Activated gamma-delta T cell treated with Interleukin-2 at 50 U/mL for 16 hours (primary cell): Measurements from ENCODE around the gene ZBTB38.

Source experiments
- DNase-seq: peaks from one replicate; pipeline ENCODE4 v3.0.0-alpha.2; 2020

Gene ZBTB38, protein sequence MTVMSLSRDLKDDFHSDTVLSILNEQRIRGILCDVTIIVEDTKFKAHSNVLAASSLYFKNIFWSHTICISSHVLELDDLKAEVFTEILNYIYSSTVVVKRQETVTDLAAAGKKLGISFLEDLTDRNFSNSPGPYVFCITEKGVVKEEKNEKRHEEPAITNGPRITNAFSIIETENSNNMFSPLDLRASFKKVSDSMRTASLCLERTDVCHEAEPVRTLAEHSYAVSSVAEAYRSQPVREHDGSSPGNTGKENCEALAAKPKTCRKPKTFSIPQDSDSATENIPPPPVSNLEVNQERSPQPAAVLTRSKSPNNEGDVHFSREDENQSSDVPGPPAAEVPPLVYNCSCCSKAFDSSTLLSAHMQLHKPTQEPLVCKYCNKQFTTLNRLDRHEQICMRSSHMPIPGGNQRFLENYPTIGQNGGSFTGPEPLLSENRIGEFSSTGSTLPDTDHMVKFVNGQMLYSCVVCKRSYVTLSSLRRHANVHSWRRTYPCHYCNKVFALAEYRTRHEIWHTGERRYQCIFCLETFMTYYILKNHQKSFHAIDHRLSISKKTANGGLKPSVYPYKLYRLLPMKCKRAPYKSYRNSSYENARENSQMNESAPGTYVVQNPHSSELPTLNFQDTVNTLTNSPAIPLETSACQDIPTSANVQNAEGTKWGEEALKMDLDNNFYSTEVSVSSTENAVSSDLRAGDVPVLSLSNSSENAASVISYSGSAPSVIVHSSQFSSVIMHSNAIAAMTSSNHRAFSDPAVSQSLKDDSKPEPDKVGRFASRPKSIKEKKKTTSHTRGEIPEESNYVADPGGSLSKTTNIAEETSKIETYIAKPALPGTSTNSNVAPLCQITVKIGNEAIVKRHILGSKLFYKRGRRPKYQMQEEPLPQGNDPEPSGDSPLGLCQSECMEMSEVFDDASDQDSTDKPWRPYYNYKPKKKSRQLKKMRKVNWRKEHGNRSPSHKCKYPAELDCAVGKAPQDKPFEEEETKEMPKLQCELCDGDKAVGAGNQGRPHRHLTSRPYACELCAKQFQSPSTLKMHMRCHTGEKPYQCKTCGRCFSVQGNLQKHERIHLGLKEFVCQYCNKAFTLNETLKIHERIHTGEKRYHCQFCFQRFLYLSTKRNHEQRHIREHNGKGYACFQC (N-terminal part only)

DNA sequence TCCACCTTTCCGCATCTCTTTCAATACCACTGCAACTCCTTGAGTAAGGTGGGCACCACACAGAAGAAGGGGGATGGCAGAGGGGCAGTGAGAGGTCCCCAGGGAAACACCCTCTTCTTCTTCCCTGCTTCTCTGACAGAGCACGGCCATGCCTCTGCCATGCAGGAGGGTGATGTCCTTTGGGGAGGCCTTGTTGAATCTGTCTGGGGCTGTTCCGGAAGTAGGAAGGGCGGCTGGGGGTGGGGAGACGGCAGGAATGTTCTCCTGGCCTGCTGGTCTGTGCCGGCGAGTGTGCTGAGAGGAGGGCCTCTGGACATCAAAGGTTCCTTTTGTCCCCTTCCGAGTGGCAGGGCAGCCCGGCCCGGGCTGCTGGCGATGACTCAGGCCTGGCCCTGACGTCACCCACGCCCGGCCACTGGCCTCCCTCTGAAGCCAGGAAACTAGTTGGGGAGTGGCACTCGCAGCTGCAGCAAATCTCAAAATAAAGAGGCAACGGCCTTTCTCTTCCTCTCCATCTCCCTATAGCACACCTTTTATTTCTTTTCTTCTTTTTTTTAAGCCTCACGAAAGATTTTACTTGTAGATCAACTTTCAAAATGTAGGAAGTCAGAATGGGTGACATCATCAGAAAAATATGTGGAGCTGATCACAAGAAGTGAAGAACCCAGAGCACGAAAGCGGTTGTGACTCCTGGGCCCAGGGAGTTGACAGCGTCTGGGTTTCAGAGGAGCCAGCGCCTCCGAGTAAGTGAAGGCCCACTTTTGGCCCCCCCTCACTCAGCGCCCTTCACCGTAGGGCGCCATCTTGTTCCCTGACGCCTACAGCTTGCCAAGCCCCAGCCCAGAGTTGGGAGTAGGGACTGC is at the start of gene ZBTB38:
TSS of gene ZBTB38 (plus strand) at position 443 of the 863 bp plus-strand sequence. CDS start 73,885 bp downstream, outside the sequence.
- no peak for DNase-seq

DNA sequence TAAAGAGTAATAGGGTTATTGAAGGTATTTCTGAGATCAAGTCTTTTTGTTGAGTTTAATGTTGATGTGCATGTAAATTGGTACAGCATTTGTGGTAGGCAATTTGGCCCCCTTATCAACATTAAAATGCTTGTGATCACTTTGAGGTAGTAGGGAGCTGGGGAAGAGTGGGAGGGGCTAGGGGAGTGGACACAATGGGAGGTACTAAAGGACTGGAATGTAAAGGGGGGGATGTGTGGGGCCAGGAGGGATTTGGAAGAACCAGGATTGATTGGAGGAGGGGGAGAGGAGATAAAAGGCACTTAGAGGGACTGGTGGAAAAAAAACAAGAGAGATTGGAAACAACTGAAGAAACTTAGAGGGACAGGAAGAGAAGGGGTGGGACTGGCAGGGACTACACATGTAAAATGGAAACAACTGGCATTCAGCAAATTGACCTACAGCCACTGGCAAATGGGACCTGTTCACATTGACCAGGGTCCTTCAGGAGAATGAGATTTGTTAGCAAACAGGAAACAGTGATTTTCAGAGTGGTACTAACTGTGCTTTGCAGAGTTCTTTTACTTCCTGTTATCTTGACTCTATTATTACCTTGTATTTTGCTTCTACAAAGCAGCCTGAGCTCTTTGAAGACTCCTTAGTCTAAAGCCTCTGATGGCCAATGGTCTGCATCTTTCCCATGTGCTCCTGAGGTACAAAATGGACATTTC is 47.8 kb upstream of the ZBTB38 start:
- DNase-seq: no peak

DNA sequence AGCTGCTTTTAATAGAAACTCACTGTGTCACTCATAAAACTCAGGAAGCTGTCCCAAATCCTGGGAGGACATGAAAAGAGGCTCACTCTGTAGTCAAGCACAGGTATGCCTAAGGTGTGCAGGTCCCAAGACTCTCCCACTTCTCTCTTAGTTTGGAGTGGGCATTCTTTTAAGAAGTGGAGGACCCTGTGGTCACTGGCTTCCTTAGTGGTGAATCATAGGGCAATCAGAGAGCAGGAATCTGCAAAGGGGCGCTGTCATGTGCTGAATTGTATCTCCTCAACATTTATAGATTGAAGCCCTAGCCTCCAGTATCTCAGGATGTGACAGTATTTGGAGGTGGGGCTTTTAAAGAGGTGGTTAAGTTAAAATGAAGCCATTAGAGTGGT is 47.2 kb upstream of the ZBTB38 start:
- no peak for DNase-seq

DNA sequence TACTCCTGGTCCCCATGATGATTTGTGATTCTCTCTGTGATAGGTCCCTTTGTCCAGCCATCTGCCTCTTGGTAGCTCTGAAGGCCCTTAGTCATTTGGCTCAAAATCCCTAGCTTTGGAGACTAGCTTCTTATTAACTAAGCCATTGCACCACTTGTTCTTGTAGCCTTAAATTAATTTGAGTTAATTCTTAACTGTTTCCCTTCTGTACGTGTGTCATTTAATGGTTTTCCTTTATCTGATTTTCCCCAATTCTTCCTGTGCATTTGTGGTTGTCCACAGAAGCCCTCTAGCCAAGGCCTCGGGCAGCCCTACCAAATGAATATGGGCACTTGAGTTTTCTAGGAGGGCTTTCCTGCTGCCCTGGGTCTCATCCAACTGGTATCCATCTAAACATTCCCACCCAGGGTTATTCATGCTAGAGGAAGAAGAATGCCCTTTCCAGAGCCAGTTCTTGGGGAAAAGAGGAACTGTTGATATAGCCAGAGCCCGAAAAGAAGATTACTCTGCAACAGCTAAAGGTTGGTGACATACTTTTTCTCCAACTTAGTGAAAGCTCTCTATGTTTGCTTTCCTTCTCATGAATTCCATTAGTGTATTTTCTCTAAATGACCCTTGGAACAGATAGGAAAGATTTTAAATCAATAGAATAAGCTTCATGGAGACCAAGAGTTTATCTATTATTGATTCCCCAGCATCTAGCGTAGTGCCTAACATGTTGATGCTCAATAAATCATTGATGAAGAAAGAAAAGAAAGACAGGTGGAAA is 44.2 kb upstream of the ZBTB38 start:
- DNase-seq: no peak

DNA sequence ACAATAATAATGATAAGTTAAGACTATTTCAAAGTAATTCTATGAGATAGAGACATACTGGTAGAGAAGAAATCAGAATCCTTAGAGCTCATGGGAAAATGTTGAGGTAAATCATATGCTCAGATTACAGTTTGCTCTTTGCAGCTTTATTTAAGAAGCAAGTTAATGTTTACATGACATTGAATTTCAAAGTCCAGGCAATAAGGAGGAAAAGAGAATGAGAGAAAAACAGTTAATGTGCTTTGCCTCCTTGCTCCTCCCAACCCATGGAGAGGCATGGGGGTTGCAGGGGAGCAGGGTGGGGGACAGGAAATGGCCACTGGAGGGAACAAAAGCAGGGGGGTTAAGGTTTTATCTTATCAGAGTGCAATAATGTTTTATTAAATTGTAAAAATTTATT is 42.2 kb upstream of the ZBTB38 start:
- DNase-seq: no peak

DNA sequence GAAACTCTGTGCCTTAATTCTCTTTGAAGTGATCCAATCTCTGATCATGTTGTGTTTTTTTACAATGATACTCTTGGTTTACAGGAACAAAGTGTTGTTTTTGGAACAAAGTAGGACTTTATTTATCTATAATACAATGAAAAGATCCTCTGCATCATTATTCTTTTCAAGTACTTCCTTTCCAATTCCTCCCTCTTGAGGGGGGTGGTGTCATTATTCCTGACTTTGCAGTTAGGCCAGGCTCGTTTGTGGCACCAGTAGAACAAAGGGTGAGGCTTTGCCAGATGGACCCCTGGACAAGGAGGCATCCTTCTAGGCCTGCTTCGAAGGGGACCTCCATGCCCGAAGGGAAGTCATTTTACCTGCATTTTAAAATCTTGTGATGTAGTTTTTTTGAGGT is 41.7 kb upstream of the ZBTB38 start:
- no peak for DNase-seq

DNA sequence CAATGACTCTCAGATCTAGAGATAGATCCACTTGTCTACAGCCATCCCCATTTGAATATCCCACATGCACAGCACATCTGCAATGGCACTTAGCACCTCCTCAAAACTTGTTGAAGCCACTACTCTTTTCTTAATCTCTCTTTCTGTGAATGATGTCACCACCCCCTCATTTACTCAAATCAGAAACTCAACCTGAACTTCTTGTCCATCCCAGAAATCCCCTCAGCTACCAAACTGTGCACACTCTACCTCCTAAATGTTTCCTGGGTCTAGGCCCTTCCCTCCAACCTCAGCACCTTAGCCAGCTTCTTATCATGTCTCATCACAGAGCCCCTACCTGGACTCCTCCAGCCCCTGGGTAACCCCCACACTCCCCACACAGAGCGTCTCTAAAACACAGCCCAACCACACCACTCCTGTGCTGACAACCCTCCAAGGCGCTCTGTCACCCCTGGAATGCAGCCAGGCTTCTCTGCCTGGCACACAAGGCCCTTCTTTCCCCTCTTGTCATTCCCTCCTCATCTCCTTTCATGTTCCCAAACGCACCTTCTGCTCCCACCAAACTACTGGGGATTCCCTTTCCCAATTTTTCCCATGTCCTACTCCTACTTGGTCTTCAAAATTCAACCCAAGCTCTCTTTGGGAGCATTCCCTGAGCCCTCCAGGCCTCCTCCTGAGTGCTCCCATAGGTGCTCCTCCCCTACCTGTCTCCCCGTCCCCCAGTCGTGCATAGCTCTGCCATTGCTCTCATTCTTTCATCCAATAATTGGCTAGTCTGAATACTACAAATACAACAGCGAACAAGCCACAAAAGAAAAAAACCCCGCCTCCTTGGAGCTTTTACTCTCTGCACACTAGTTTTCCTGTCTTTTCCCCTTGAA is 39.8 kb upstream of the ZBTB38 start:
- DNase-seq: no peak

DNA sequence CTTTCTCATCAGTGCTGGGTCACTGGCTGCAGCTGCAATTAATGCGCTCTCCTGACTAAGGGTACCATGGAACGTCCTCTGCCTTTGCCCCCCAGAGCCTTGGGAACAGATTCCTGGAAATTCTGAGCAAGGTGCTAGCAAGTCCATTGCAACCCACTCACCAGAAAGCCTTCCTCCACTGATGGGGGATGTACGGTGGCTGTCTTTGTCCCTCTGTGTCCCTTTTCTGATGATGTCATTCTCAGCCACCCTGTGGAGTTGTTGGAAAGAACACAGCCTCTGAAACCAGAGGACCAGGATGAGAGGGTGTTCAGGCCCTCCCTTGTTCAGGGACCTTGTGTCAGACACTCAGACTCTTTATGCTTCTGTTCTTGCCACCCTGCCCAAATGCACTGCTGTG is 38.1 kb upstream of the ZBTB38 start:
- DNase-seq: no peak

DNA sequence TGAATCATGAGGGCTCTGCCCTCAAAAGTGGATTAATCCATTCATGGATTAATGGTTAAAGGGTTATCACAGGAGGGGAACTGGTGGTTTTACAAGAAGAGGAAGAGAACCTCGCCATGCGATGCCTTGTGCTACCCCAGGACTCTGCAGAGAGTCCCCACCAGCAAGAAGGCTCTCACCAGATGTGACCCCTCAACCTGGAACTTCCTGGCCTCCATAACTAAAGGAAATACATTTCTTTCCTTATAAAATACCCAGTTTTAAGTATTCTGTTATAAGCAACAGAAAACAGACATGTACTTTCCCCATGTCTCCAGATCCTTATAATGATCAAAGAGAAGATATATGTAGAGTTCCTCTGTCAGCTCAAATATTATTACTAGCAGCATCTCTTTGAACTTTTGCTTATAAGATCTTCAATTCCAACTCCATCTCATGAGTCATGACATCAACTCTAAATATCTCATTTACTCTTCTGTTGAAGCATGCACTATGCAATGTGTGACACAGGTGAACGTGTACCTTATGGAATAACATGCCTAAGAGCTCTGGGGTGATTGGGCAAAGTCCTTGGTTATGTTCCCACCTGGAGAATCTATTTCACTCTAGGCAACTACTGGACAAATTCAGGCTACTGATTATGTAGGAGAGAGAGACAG is 37.5 kb upstream of the ZBTB38 start:
- no peak for DNase-seq

DNA sequence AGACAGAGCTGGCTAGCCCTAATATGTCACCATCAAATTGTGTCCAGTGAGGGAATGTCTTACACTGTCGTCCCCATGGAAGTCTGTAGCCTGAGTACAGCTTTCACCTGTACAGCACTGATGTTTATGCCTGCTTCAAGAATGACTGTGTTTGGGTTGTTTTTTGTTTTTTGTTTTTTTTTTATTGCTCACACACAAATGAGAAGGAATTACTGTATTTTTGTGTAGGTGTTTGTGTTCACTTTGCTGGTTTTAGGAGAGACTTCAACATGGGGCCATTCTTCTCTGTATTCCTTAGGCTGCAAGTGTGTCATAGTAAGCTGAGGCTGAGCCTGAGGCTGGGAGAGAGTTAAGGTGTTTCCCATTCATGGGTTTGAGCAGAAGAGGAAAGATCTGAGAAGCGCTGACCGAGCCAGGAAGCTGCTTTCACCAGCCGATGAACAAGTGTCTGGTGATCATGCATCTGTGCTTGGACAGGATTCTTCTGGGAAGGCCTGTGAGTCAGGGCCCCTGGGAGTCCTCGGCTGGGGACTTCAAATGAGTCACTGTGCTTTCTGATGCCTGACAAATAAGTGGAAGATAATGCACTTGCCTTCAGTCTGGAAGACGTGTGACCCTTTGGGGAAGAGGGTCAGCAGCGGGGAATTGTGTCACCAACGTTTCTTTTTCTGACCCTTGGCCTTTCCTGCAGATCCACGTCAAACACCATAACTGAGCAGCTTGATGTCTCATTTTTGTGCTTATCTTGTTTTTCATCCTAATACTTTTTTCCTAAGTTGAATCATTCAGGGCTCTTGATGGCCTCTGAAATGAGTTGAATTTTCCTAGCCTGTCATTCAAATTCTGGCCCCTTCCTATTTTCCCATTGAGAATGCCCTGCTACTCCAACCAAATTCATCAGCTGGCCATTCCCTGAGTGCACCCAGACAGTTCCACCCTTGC is 36.7 kb upstream of the ZBTB38 start:
- DNase-seq: no peak

DNA sequence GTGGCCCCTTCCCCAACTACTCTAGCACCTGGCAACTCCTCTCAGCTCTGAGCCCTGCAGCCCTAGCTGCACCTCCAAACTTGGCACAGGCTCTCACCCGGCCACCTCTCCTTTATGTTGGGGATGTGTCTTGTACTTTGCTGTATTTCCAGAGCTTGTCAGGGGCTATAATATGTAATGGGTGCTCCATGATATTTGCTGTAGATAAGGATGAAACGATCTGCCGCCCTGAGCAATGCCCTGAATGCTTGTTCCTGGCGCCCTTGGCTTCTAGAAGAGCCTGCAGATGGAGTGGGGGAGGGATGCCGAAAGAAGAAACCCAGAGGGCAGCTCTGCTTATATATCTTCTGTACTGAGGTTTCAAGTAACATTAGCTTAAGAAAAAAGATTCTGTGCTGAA is 35.9 kb upstream of the ZBTB38 start:
- DNase-seq: no peak

DNA sequence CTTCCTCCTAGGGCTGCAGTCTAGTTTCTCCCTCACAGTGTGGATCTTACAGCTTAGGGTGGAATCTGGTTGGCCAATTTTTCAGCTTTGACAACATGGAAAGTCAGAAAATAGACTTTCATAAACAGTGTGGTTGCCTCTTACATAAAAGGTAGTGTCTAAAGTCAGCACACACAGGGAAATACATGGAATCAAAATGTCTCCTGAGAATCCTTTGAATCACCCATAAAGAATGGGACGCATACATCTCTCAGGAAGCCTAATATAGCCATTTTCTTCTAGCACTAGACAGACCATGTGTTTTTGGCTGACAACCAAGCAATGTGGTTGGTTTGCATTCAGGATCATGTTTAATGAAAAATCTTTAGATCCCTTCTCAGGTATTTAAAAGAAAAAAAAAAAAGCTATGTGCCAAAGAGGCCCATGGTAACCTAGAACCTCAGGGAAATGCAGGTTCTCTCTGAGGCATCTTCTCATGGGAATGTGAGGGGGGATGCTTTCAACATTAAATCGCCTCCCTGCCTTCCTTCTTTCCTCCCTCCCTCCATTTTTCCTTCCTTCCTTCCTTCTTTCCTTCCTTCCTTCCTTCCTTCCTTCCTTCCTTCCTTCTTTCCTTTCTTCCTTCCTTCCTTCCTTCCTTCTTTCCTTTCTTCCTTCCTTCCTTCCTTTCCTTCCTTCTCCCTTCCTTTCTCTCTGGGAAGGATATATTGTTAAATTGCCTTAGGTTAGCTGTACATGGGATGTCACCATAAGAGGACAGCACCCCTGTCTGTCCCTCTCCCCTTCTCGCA is 34.3 kb upstream of the ZBTB38 start:
- DNase-seq: no peak

DNA sequence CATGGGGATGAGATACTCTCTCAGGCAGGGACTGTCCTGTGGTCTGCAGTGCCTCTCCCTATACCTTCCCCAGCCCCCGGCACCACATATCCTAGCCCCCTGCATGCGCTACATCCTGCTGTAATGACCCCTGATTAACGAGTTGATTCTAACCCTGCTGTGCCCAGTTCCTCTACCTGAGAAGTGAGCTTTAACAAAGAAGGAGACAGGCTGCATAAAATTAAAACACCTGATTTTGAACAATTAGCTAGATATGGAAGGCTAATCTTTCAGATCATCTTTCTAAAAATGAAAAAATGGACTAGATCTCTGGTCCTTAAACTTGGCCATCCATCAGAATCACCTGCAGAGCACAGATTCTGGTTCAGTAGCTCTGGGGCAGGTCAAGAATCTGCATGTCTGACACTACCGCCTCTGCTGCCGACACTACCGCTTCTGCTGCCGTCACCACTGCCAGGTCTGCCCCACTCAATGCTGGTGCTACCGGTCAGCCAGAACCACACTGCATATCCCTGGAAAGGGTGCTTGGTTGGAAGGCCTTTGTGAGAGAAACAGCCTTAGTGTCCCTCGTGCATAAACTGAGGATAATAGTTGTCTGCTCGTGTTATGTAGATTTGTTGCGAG is 33.6 kb upstream of the ZBTB38 start:
- DNase-seq: no peak

DNA sequence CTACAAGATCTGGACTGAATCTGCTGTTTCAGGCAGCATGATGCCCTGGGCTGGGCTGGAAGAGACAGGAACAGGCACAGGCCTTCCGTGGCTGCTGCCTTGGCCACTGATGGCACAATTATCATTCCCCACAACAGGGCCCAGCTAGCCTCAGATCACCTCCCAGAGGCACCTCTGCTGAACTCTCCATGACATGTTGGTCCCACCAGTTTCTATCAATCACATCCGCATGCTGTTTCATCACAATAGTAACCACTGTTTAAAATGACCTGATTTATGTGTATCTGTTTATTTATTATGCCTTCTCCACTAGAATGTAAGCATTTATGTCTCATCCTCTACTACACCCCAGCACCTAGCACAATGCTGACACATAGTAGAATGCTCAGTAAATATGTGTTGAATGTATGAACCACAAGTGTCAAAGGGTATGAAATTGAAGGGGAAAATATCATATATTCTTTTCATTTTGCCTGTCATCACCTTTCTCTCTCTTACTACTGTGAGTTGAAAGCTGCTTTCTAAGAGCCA is 32.7 kb upstream of the ZBTB38 start:
- no peak for DNase-seq

DNA sequence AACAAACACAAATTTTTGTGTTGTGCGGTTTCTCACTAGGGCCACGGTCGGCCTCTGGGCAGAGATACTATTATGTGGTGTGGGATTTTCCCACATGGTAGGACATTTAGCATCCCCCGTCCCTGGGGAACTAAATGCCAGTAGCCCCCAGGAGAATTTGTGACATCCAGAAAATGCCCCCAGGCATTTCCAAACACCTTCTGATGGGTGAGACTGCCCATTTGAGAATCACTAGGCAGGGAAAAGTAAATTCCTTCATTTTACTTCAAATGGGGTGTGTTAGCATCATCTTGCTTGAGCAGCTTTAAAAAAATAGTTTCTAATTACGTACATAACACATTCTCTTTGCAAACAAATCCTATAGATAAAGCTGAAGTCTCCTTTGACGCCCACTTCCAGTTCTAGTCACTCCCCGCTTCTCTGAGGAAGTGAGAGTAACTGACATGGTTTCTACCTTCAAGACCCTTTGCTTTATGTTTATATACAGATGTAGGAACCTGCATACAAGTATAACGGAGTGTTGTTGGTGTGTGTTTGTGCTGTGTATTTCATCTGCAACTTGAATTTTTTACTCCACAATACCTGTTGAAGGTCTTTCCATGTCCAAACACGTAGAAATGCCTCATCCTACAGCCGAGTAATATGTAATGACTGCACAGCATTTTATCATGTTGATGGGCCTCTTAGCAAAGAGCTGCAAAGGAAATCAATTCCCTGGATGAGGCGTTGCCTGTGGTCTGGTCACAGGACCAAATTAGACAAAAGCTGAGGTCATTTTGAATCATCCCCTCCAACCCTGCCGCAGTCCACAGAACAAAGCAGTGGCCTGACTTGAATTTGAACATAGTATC is 31.4 kb upstream of the ZBTB38 start:
- no peak for DNase-seq

DNA sequence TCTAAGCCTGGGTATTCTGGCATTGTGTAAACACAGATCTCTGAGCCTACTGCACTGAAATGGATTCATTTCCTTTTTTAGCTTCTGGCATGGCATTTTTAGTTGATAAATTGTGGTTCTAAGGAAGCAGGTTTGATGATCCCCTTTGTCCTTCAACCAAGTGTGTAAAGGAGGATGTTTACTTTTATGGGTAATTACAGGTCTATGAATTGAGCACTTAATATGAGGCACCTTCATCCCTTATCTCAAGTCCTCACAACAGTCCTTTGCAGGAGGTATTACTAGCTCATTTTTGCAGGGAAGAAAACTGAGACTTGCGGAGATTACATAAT is 30.8 kb upstream of the ZBTB38 start:
- DNase-seq: no peak
